SK-N-SH treated with all-trans-retinoic acid at 6 μM for 48 hours (cell line): ENCODE results near the gene GALNT7.

Experiments used
- ATAC-seq: fragments of 200-7000 bp; cut with Tn5 transposase; 3 replicates; pipeline ENCODE4 v1.9.1; 2020; ENCODE audit warnings: mild to moderate bottlenecking, moderate library complexity
- ARNTL ChIP-seq: fragments of 450-650 bp; formaldehyde crosslinking; IDR thresholded peaks from 2 replicates; pipeline ENCODE4 v1.5.0; 2020; ENCODE audit warnings: low read depth, mild to moderate bottlenecking, moderate library complexity, borderline replicate concordance
- BACH2 ChIP-seq: fragments of 250-450 bp; sonication (Bioruptor Pico); IDR thresholded peaks from 2 replicates; pipeline ENCODE4 v1.9.0; 2021; ENCODE audit warnings: mild to moderate bottlenecking, borderline replicate concordance
- CREB5 ChIP-seq: fragments of 250-450 bp; sonication (Bioruptor Pico); IDR thresholded peaks from 2 replicates; pipeline ENCODE4 v1.5.1; 2020; ENCODE audit warnings: low read depth, mild to moderate bottlenecking, moderate library complexity
- CSDC2 ChIP-seq: fragments of 250-450 bp; sonication (Bioruptor Pico); IDR thresholded peaks from 2 replicates; pipeline ENCODE4 v1.5.0; 2020; ENCODE audit warnings: mild to moderate bottlenecking, moderate library complexity
- CSRNP3 ChIP-seq: fragments of 250-450 bp; sonication (Bioruptor Pico); IDR thresholded peaks from 2 replicates; pipeline ENCODE4 v1.5.1; 2021; ENCODE audit warnings: mild to moderate bottlenecking, moderate library complexity
- ESRRG ChIP-seq: fragments of 250-450 bp; sonication (Bioruptor Pico); IDR thresholded peaks from 2 replicates; pipeline ENCODE4 v1.6.1; 2021; ENCODE audit warnings: mild to moderate bottlenecking
- OSR1 ChIP-seq: fragments of 250-450 bp; sonication (Bioruptor Pico); IDR thresholded peaks from 2 replicates; pipeline ENCODE4 v1.8.0; 2022; ENCODE audit warnings: moderate library complexity, mild to moderate bottlenecking, inconsistent platforms
- PATZ1 ChIP-seq: fragments of 250-450 bp; sonication (Bioruptor Pico); IDR thresholded peaks from 2 replicates; pipeline ENCODE4 v1.8.0; 2020; ENCODE audit warnings: mild to moderate bottlenecking, moderate library complexity, borderline replicate concordance
- POU6F1 ChIP-seq: fragments of 250-450 bp; sonication (Bioruptor Pico); IDR thresholded peaks from 2 replicates; pipeline ENCODE4 v1.8.0; 2021; ENCODE audit warnings: low read depth, mild to moderate bottlenecking, moderate library complexity, borderline replicate concordance
- PPARA ChIP-seq: fragments of 250-450 bp; sonication (Bioruptor Pico); IDR thresholded peaks from 2 replicates; pipeline ENCODE4 v1.5.0; 2020; ENCODE audit warnings: mild to moderate bottlenecking, borderline replicate concordance
- RARB ChIP-seq: fragments of 250-450 bp; sonication (Bioruptor Pico); IDR thresholded peaks from 2 replicates; pipeline ENCODE4 v1.8.0; 2021; ENCODE audit warnings: mild to moderate bottlenecking, moderate library complexity
- SNAI2 ChIP-seq: fragments of 250-450 bp; sonication (Bioruptor Pico); IDR thresholded peaks from 2 replicates; pipeline ENCODE4 v1.5.0; 2020; ENCODE audit warnings: mild to moderate bottlenecking, moderate library complexity
- TCF4 ChIP-seq: fragments of 250-450 bp; sonication (Bioruptor Pico); IDR thresholded peaks from 2 replicates; pipeline ENCODE4 v1.8.0; 2021; ENCODE audit warnings: mild to moderate bottlenecking, moderate library complexity, borderline replicate concordance
- TOX ChIP-seq: fragments of 250-450 bp; sonication (Bioruptor Pico); IDR thresholded peaks from 2 replicates; pipeline ENCODE4 v1.8.0; 2021; ENCODE audit warnings: mild to moderate bottlenecking, moderate library complexity, borderline replicate concordance
- TSHZ2 ChIP-seq: fragments of 250-450 bp; sonication (Bioruptor Pico); IDR thresholded peaks from 2 replicates; pipeline ENCODE4 v1.5.0; 2020; ENCODE audit warnings: mild to moderate bottlenecking, moderate library complexity
- ZC3H10 ChIP-seq: fragments of 250-450 bp; sonication (Bioruptor Pico); IDR thresholded peaks from 2 replicates; pipeline ENCODE4 v1.5.1; 2021; ENCODE audit warnings: mild to moderate bottlenecking, moderate library complexity
- ZFP3 ChIP-seq: fragments of 250-450 bp; sonication (Bioruptor Pico); IDR thresholded peaks from 2 replicates; pipeline ENCODE4 v1.5.0; 2020; ENCODE audit warnings: mild to moderate bottlenecking, moderate library complexity
- ZFP30 ChIP-seq: fragments of 450-650 bp; formaldehyde crosslinking; IDR thresholded peaks from 2 replicates; pipeline ENCODE4 v1.5.0; 2022; ENCODE audit warnings: mild to moderate bottlenecking, moderate library complexity
- ZNF565 ChIP-seq: fragments of 450-650 bp; formaldehyde crosslinking; conservative IDR thresholded peaks from 2 replicates; pipeline ENCODE4 v1.5.0; 2020; ENCODE audit warnings: low read depth, mild to moderate bottlenecking, moderate library complexity
- ZNF70 ChIP-seq: fragments of 450-650 bp; formaldehyde crosslinking; IDR thresholded peaks from 2 replicates; pipeline ENCODE4 v1.5.0; 2020; ENCODE audit warnings: mild to moderate bottlenecking, moderate library complexity
- ZNF8 ChIP-seq: fragments of 450-650 bp; formaldehyde crosslinking; IDR thresholded peaks from 2 replicates; pipeline ENCODE4 v1.5.0; 2020; ENCODE audit warnings: mild to moderate bottlenecking, moderate library complexity

GALNT7 gene

GRCh38 chr4:173282256-173282562 is 113.6 kb downstream of the GALNT7 start:
- ATAC-seq, result no peak
- TF ChIP-seq POU6F1 (CRISPR knock-in tag), result no peak
- TF ChIP-seq ZFP3 (CRISPR knock-in tag), result no peak
- TF ChIP-seq ZNF70 (CRISPR knock-in tag), result no peak
- no peak for TF ChIP-seq TOX (CRISPR knock-in tag)
- no peak for TF ChIP-seq BACH2 (CRISPR knock-in tag)
- TF ChIP-seq CREB5 (CRISPR knock-in tag), result no peak
- TF ChIP-seq PATZ1 (CRISPR knock-in tag), result no peak
- TF ChIP-seq RARB (CRISPR knock-in tag), result no peak
- no peak for TF ChIP-seq ZFP30 (CRISPR knock-in tag)
- no peak for TF ChIP-seq ZNF565
- no peak for TF ChIP-seq SNAI2
- TF ChIP-seq TCF4, result no peak
- TF ChIP-seq ARNTL, result no peak
- TF ChIP-seq CSDC2 (CRISPR knock-in tag), result no peak
- TF ChIP-seq, all 23 proteins: peak for 0

- TF ChIP-seq ESRRG (CRISPR knock-in tag), result no peak
- TF ChIP-seq CSDC2 (CRISPR knock-in tag), result no peak
- TF ChIP-seq ZFP30 (CRISPR knock-in tag), result no peak
- no peak for TF ChIP-seq ZNF8 (CRISPR knock-in tag)
- no peak for TF ChIP-seq ZNF70 (CRISPR knock-in tag)
- no peak for TF ChIP-seq TSHZ2
- no peak for TF ChIP-seq BACH2 (CRISPR knock-in tag)
- no peak for TF ChIP-seq ZC3H10 (CRISPR knock-in tag)
- TF ChIP-seq POU6F1 (CRISPR knock-in tag), result no peak
- no peak for TF ChIP-seq OSR1
- TF ChIP-seq CSRNP3 (CRISPR knock-in tag), result no peak
- no peak for TF ChIP-seq PPARA (CRISPR knock-in tag)
- no peak for TF ChIP-seq ZNF565
- no peak for TF ChIP-seq PATZ1 (CRISPR knock-in tag)
- ATAC-seq, result no peak
These were observed 114.0 kb downstream of the GALNT7 start for GRCh38 chr4:173282626-173283025.
